ENCODE results near the gene HK1.

DNA sequence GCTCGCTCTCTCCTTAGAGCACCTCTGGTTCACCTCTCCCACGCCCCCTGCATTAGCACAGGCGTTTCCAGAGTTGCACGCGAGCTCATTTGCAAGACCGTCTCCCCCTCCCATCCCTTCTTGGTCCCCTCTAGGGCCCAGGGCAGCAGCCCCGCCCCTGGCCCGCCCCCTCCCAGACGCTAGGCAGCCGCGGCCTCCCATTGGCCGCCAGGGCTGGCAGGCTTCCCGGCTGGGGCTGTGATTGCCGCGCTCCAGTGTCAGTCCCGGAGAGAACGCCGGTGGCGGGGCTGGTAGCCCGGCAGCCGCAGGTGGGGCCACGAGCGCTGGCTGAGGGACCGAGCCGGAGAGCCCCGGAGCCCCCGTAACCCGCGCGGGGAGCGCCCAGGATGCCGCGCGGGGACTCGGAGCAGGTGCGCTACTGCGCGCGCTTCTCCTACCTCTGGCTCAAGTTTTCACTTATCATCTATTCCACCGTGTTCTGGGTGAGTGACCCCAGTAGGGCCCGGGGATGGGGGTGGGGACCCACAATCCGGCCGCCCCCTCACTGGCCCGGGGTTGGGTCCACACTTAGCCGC is 173.0 kb downstream of the HK1 start, which contains the start of gene TSPAN15:
- TF ChIP-seq, protein P1, sequence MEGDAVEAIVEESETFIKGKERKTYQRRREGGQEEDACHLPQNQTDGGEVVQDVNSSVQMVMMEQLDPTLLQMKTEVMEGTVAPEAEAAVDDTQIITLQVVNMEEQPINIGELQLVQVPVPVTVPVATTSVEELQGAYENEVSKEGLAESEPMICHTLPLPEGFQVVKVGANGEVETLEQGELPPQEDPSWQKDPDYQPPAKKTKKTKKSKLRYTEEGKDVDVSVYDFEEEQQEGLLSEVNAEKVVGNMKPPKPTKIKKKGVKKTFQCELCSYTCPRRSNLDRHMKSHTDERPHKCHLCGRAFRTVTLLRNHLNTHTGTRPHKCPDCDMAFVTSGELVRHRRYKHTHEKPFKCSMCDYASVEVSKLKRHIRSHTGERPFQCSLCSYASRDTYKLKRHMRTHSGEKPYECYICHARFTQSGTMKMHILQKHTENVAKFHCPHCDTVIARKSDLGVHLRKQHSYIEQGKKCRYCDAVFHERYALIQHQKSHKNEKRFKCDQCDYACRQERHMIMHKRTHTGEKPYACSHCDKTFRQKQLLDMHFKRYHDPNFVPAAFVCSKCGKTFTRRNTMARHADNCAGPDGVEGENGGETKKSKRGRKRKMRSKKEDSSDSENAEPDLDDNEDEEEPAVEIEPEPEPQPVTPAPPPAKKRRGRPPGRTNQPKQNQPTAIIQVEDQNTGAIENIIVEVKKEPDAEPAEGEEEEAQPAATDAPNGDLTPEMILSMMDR (IDR thresholded peaks at IDR 0.05) = peak in 1 of 4 experiments; percentile 5
- TF ChIP-seq POLR2A (IDR thresholded peaks at IDR 0.05) = peak; percentile 68 to 69

Data from uterus (tissue), 2 donors.